NCI-H345 treated with DMSO at 0.1 percent for 48 hours (cell line): ENCODE measurements around the gene MICAL2.

ENCODE experiments used
- DNase-seq: peaks from one replicate; lab custom pipeline; 2025; ENCODE audit not compliant: unreplicated experiment; lab: John Stamatoyannopoulos, UW

MICAL2 gene

GRCh38 chr11:12114193-12115033, 4.0 kb downstream of the MICAL2 start:
- DNase-seq: no peak

DNA sequence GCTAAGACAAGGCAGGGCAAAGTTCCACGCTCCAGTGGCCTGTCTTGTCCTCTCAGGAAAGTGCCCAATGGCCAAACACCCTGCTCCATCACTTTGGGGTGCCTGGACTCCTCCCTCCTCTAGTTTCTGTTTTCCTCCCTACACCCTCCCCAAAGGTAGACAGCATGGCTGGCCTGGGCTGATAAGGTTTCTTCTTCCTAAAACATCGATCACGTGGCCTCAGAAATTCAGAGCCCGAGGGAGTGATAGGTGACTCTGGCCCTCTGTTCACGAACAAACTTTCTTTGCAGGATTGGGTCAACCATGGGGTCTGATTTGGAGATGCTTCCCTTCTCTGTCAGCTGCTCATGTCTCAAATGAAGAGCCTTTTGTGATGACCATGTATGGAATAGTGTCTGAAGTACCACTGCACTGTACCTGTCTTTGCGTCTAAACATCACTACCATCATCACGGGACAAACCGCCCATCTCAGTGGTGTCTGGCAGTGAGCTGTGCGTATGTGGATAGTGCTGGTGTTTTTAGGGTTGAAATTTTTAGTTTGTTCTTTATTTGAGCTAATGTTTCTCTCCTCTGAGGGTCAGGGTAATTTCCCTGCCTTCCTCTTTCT, 6.1 kb downstream of the MICAL2 start:
- DNase-seq: no peak

DNA sequence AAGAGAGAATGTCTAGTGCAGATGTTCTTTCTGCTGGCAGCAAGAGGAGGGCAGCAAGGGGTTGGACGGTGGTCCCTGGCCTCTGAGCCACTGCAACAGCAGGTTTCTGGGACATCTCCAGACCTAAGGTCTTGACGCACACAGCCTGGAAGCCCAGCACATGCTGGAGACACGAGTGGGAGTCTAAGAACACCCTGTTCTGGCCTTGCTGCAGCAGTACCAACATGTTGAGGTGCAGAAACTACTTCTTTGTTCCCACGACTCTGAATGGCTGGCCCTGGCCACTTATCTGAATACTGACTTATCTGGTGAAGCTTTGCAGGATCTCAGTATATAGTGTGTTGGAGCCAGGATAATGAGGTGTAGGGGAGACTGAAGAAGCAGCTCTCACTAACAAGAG, 6.8 kb downstream of the MICAL2 start:
- DNase-seq: no peak

GRCh38 chr11:12117611-12118010, 7.2 kb downstream of the MICAL2 start:
- DNase-seq: no peak

GRCh38 chr11:12118949-12119348, 8.6 kb downstream of the MICAL2 start:
- no peak for DNase-seq

GRCh38 chr11:12119502-12119901, 9.1 kb downstream of the MICAL2 start:
- DNase-seq: no peak

DNA sequence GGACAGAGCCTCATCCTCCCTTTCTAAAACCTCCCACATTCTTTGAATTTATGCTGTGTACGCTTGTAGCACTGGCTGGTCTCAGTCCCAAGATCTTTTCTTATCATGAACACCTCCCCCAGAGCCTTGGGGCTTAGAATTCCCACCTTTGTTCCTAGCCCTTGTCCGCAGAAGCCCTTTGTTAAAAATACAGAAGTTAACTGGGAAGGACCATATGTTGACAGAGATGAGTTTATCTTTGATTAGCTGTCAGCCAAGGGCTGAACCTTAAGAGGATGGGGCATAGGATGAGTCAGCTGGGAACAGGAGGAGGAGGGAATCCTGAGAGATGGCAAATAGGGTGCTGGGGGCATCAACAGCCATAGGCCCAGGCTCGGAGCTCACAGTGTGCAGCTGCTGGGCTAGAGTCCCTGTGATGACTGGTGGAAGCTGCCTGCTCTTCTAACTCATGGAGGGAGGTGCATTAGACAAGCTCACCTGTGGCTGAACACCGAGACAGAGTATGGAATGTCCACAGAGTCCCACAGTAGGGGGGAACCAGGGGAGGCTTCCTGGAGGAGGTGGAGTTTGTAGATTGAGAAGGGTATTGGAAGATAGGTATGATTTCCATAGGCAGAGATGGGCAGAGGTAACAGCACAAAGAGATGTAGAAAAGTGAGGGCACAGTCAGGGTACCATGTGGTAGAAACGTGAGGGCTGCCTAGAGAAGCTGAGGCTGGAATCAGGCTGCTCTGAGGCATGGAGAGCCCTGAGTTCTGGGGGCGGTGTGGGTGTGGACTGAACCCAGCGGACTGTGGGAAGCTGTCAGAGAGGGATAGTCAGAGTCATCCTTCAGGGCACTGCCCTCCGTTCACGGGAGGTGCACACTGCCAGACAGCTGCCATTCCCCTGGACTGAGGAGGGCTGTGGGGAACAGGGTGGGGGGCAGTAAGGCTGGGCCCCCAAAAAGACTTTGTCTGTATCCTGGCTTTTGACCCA, 9.9 kb downstream of the MICAL2 start:
- no peak for DNase-seq

DNA sequence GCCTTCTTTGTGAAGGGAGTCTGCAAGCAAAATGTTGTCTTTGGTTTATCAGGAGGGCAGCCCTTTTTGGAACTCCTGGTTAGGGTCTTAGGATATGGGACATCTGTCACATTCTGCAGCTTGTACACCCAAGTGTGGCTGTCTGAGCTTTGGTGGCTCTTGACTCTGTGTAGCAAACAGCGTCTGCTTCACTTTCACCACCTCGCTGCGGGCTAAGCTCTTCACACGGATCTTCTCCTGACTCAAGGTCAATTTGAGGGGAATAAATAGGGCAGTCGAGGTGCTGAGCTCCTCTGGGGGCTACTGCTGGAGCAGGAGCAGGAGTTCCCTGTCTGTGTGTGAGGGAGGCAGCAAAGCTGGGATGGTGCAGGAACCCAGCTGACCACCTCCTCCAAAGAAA, 10.6 kb downstream of the MICAL2 start:
- no peak for DNase-seq

- DNase-seq: no peak
Measured at GRCh38 chr11:12121517-12121916, 11.1 kb downstream of the MICAL2 start.

DNA sequence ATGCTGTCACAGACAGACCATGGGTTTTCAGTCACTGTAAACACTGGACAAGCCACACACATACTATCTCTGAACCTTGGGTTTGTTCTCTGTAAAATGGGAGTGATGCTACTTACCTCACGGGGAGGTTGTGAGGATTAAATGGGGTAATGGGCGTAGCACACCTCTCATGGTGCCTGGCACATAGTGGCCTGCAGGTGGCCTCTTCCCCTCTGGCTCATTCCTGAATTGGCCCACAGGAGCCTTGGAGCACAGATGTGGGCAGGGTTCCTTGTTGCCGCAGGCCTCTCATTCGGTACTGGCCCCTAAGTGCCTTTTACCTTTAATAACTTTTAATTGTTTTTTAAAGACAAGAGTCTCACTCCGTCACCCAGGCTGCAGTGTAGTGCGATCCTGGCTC, 11.7 kb downstream of the MICAL2 start:
- no peak for DNase-seq

DNA sequence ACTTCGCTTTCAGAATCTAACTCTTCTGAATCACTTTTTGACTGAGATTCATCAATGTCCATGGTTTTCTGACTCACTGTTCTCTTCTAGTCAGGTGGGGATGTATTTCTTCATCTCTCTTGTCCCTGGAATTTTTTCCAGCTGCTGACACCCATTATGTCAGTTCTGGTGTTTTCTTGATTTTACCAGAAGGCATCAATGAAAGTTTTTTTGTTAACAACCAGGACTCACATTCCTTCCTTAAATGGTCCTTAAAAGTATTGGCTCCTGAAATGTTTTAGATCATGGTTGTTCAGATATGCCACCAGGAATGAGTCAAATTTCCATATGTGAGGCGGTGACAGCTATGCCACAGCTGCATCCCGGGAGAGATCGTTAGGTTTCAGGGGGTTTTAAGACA, 12.9 kb downstream of the MICAL2 start:
- no peak for DNase-seq

DNA sequence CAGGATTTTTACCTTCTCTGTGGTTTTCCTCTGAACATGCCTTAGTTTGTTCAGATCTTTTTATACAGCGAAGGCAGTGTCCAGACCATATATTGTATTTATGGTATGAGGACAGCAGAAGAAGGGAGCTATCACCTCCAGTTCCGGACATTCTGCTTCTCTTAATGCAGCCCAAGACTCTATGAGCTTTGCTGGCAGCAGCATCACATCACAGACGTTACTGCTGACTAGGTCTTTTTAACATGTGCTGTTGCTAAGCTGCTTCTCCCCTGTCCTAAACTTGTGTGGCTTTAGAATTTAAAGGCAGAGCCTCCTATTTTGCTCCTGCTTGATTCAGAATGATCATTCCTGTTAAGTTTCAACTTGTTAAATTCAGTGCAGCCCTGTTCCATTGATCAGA, 13.4 kb downstream of the MICAL2 start:
- DNase-seq: no peak

GRCh38 chr11:12124306-12124705, 13.9 kb downstream of the MICAL2 start:
- no peak for DNase-seq

GRCh38 chr11:12125609-12126149, 15.3 kb downstream of the MICAL2 start:
- DNase-seq: no peak

DNA sequence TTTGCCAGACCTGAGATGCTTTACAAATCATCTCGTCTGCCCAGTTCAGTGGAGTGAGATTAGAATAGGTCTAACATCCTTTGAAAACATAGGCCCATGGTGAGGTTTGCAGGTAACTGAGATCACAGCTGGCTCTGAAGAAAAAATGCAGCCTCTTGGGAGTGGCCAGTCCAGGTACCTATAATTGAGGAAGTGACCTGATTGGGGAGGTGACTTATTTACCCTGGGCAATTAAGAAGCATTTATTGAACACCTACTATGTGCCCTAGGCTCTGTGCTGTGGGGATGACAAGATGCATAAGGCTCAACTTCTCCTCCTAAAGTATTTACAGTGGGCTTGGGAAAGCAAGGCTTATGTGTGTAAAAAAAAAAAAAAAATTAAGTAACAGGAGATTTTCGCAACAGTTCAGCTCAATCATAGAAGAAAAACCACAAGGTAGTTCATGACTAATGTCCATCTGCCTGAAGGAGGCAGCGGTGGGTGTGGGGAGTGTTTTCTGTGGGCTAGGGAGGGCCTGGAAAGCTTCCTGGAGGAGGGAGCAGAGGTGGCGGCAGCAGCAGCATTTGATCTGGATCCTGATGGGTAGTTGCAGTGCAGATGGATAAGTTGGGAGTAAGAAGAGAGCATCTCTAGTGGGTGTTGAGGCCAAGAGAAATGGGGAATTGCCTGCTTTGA, 16.1 kb downstream of the MICAL2 start:
- DNase-seq: no peak

GRCh38 chr11:12127206-12127898, 17.0 kb downstream of the MICAL2 start:
- DNase-seq: no peak

DNA sequence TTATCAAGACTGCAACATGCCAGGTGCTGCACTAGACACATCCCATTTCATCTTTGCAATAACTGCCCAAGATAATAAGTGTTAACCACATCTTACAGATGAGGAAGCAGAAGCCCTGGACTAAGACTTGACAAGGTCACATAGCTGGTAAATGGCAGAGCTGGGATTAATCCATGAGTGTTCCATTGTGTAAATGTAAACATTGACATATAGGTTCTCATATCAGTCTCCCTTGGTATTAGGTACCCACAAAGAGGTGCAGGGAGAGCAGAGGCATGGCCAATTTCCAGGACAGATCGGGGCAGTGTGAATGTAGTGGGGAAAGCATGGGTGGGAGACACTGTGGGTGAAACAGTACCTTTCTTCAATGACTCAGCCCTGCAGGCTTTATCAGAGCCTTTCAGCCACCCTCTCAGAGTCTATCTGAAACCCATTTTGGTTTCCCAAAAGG, 17.9 kb downstream of the MICAL2 start:
- no peak for DNase-seq

DNA sequence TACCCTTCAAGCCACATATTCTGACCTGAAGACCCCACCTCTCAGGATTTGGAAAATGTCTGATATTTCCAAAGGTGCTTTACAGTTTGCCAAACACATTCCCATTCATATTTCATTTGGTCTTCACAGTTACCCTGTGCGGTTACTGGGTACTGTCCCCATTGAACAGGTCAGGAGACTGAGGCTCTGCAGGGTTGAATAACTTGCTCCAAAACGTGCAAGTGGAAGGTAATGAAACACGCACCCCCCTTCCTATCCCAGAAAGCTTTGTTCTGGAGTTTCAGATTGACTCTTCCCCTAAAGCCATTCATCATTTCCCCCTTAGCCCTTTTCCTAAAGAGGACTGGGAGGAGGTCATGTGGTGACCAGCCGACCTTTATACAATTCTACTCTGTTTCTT, 18.8 kb downstream of the MICAL2 start:
- no peak for DNase-seq

- DNase-seq: no peak
Measured at GRCh38 chr11:12130180-12130980, 20.0 kb downstream of the MICAL2 start.
